Amniotic epithelial cell (primary cell): Measurements from ENCODE around the gene ACO2.
"Not testable (repeated sequence)": the region's sequence is repeated elsewhere in the genome, so short reads cannot be mapped to it uniquely, and the experiment has no call there.

Experiments
- DNase-seq: peaks from one replicate; pipeline ENCODE4 v3.0.0-alpha.2; 2010; ENCODE audit warnings: low read depth

The ACO2 gene

GRCh38 chr22:41540365-41540764 is 71.4 kb downstream of the ACO2 start:
- DNase-seq: no peak

GRCh38 chr22:41541484-41541883 is 72.6 kb downstream of the ACO2 start:
- no peak for DNase-seq

GRCh38 chr22:41542224-41542623 is 73.3 kb downstream of the ACO2 start:
- no peak for DNase-seq

GRCh38 chr22:41543854-41544670 is 75.1 kb downstream of the ACO2 start, which contains the start of gene POLR3H:
TSS of gene POLR3H (minus strand) at chr22:41544470. CDS start at chr22:41544101, 369 bp downstream.
- DNase-seq: peak; percentile 97

- no peak for DNase-seq
Measured at GRCh38 chr22:41544671-41545476, 76.0 kb downstream of the ACO2 start.

GRCh38 chr22:41548830-41549211 is 79.9 kb downstream of the ACO2 start:
- no peak for DNase-seq

GRCh38 chr22:41550952-41551491 is 82.1 kb downstream of the ACO2 start:
- DNase-seq: no peak

- no peak for DNase-seq
Measured at GRCh38 chr22:41551877-41552582, 83.1 kb downstream of the ACO2 start.

GRCh38 chr22:41555325-41555982 is 86.5 kb downstream of the ACO2 start:
- peak; percentile 64 for DNase-seq

- DNase-seq: no peak
Measured at GRCh38 chr22:41556561-41556960, 87.6 kb downstream of the ACO2 start.

GRCh38 chr22:41557401-41558240 is 88.7 kb downstream of the ACO2 start:
- peak; percentile 77 for DNase-seq

GRCh38 chr22:41558241-41558630 is 89.3 kb downstream of the ACO2 start:
- not testable (repeated sequence) for DNase-seq

GRCh38 chr22:41560095-41560471 is 91.2 kb downstream of the ACO2 start:
- DNase-seq: no peak

- no peak for DNase-seq
Measured at GRCh38 chr22:41561335-41561734, 92.4 kb downstream of the ACO2 start.

- no peak for DNase-seq
Measured at GRCh38 chr22:41561788-41562187, 92.9 kb downstream of the ACO2 start.

GRCh38 chr22:41562461-41562860 is 93.5 kb downstream of the ACO2 start:
- no peak for DNase-seq

- peak; percentile 84 for DNase-seq
Measured at GRCh38 chr22:41563051-41563711, 94.3 kb downstream of the ACO2 start.

- DNase-seq: peak; percentile 61
Measured at GRCh38 chr22:41564563-41564962, 95.6 kb downstream of the ACO2 start.

GRCh38 chr22:41565403-41566054 is 96.6 kb downstream of the ACO2 start:
- peak; percentile 84 for DNase-seq

- no peak for DNase-seq
Measured at GRCh38 chr22:41567512-41567768, 98.5 kb downstream of the ACO2 start.
